ENCODE data around the gene TUNAR. TPM values are rescaled to one million over a fixed set of nuclear protein-coding genes. Genes with fewer than 3 reads are reported as not detected.

The TUNAR gene
- total RNA-seq, 4 donors from 2014 or later = 0.13 TPM; not detected in 3

DNA sequence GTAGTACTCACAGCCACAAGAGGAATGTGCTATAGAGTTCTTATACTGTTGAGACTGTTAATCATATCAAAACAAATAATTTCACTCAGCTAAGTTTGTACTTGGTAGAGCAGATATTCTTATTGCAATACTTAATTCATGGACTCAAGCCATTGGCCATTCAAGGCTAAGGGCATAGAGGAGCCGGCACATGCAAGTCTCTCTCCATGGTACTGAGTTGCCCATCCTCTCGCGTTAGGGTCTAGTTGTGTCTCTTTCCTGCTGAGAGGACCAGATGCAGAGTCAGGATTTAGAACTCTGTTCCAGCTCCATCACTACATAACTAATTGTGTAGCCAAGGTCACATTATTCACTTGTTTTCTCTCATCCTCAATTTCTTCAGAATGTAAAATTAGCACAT lies 14.4 kb upstream of the TUNAR start:
- no peak overlapping the region for H3K27ac ChIP-seq (replicated peaks in 1 of 4)
- H3K4me3 ChIP-seq = no peak overlapping the region
- peaks cover 0 to 33% (median 0%) of the 10 kb centered on the region in 4 donors for H3K27me3 ChIP-seq
- no peaks in the 10 kb centered on the region for H3K36me3 ChIP-seq
- H3K4me1 ChIP-seq = peaks cover 0 to 3% (median under 1%) of the 10 kb centered on the region in 4 donors
- WGBS = 4% methylated on average over 3 of the region's 3 CpGs
- no peak for DNase-seq (ENCODE audit: extremely low spot score)
- TF ChIP-seq CTCF (IDR thresholded peaks at IDR 0.05) = no peak
- TF ChIP-seq POLR2A (IDR thresholded peaks at IDR 0.05; ENCODE audit: low read depth) = no peak
- TF ChIP-seq EP300 (IDR thresholded peaks at IDR 0.05) = no peak
- TF ChIP-seq POLR2AphosphoS5 (IDR thresholded peaks at IDR 0.05) = no peak
- H3K9me3 ChIP-seq = peaks cover 0 to 7% (median 2%) of the 10 kb centered on the region in 4 donors
- intact Hi-C loops (cut with DNase I) = no loop called here

DNA sequence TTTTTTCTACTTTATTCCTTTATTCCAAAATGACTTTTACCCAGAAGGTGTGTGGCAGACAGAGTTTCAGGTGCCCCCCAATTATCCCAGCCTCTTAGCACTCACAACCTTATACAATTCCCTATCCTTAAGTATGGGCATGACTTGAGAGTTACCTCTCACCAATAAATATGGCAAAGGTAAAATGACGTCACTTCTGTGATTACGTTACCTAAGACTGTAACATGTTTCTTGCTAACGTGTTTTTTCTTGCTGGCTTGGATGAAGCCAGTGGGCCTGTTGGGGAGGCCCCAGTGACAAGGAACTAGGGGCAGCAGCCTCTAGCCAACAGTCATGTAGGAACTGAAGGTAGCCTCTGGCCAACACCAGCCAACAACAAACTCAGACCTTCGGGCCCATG lies 13.3 kb upstream of the TUNAR start:
- no peaks in the 10 kb centered on the region for H3K36me3 ChIP-seq
- H3K27ac ChIP-seq (replicated peaks in 1 of 4) = no peak overlapping the region
- peaks cover 0 to 7% (median 2%) of the 10 kb centered on the region in 4 donors for H3K9me3 ChIP-seq
- TF ChIP-seq EP300 (IDR thresholded peaks at IDR 0.05) (no peak), POLR2A (IDR thresholded peaks at IDR 0.05; ENCODE audit: low read depth) (no peak), POLR2AphosphoS5 (IDR thresholded peaks at IDR 0.05) (no peak), CTCF (IDR thresholded peaks at IDR 0.05) (no peak)
- H3K4me1 ChIP-seq = no peaks in the 10 kb centered on the region
- intact Hi-C loops (cut with DNase I) = no loop called here
- no peak for DNase-seq (ENCODE audit: extremely low spot score)
- 94% methylated on average over 3 of the region's 4 CpGs for WGBS
- no peak overlapping the region for H3K4me3 ChIP-seq
- peaks cover 0 to 33% (median 0%) of the 10 kb centered on the region in 4 donors for H3K27me3 ChIP-seq

GRCh38 chr14:95869776-95870175 lies 6.9 kb upstream of the TUNAR start:
- Histone ChIP-seq H3K4me3 (no peak overlapping the region), H3K4me1 (no peaks in the 10 kb centered on the region), H3K27me3 (peaks cover 0 to 53% (median 0%) of the 10 kb centered on the region in 4 donors), H3K27ac (replicated peaks in 1 of 4) (no peak overlapping the region), H3K9me3 (peaks cover 0 to 7% (median 2%) of the 10 kb centered on the region in 4 donors), H3K36me3 (no peaks in the 10 kb centered on the region)
- WGBS = 78% methylated on average over 6 of the region's 6 CpGs
- intact Hi-C loops (cut with DNase I) = no loop called here
- DNase-seq (ENCODE audit: extremely low spot score) = no peak
- TF ChIP-seq CTCF (IDR thresholded peaks at IDR 0.05) (no peak), POLR2A (IDR thresholded peaks at IDR 0.05; ENCODE audit: low read depth) (no peak), EP300 (IDR thresholded peaks at IDR 0.05) (no peak), POLR2AphosphoS5 (IDR thresholded peaks at IDR 0.05) (no peak)

GRCh38 chr14:95870772-95871171 lies 5.9 kb upstream of the TUNAR start:
- H3K4me3 ChIP-seq = no peak overlapping the region
- intact Hi-C loops (cut with DNase I) = no loop called here
- peaks cover 0 to 1% (median 1%) of the 10 kb centered on the region in 4 donors for H3K4me1 ChIP-seq
- no peaks in the 10 kb centered on the region for H3K36me3 ChIP-seq
- DNase-seq (ENCODE audit: extremely low spot score) = no peak
- H3K27ac ChIP-seq (replicated peaks in 1 of 4) = no peak overlapping the region
- peaks cover 0 to 6% (median 2%) of the 10 kb centered on the region in 4 donors for H3K9me3 ChIP-seq
- WGBS = 88% methylated on average over 7 of the region's 7 CpGs
- H3K27me3 ChIP-seq = peaks cover 0 to 58% (median 3%) of the 10 kb centered on the region in 4 donors
- TF ChIP-seq POLR2A (IDR thresholded peaks at IDR 0.05; ENCODE audit: low read depth) = no peak
- TF ChIP-seq EP300 (IDR thresholded peaks at IDR 0.05) = no peak
- TF ChIP-seq CTCF (IDR thresholded peaks at IDR 0.05) = no peak
- no peak for TF ChIP-seq POLR2AphosphoS5 (IDR thresholded peaks at IDR 0.05)

GRCh38 chr14:95871531-95871930 lies 5.1 kb upstream of the TUNAR start:
- Histone ChIP-seq H3K27me3 (peaks cover 0 to 60% (median 10%) of the 10 kb centered on the region in 4 donors), H3K4me3 (no peak overlapping the region), H3K4me1 (peaks cover 6 to 9% (median 9%) of the 10 kb centered on the region in 4 donors), H3K27ac (replicated peaks in 1 of 4) (no peak overlapping the region), H3K9me3 (no peaks in the 10 kb centered on the region), H3K36me3 (no peaks in the 10 kb centered on the region)
- DNase-seq (ENCODE audit: extremely low spot score) = no peak
- no peak for TF ChIP-seq CTCF (IDR thresholded peaks at IDR 0.05)
- TF ChIP-seq EP300 (IDR thresholded peaks at IDR 0.05) = no peak
- no peak for TF ChIP-seq POLR2A (IDR thresholded peaks at IDR 0.05; ENCODE audit: low read depth)
- no peak for TF ChIP-seq POLR2AphosphoS5 (IDR thresholded peaks at IDR 0.05)
- intact Hi-C loops (cut with DNase I) = no loop called here
- 58% methylated on average over 4 of the region's 4 CpGs for WGBS

Measured in esophagus muscularis mucosa (tissue), 4 donors.